Adipocyte (in vitro differentiated cells): ENCODE data around the gene TCOF1.
"Not testable (repeated sequence)": the region's sequence is repeated elsewhere in the genome, so short reads cannot be mapped to it uniquely, and the experiment has no call there.

Experiments
- DNase-seq: peaks from one replicate; pipeline ENCODE4 v3.0.0-alpha.2; 2015; ENCODE audit warnings: low read depth
- H3K27me3 ChIP-seq: replicated peaks from 2 replicates; pipeline ENCODE4 v1.7.0; 2013; ENCODE audit warnings: mild to moderate bottlenecking, low read length, moderate library complexity; ENCODE audit not compliant: control insufficient read depth, insufficient read depth
- H3K36me3 ChIP-seq: 2 replicates; pipeline ENCODE4 v1.7.0; 2013; ENCODE audit warnings: low read length, mild to moderate bottlenecking, moderate library complexity; ENCODE audit not compliant: control insufficient read depth, insufficient read depth, severe bottlenecking
- H3K4me1 ChIP-seq: 2 replicates; pipeline ENCODE4 v1.7.0; 2013; ENCODE audit warnings: mild to moderate bottlenecking, low read length, moderate library complexity; ENCODE audit not compliant: control insufficient read depth, insufficient read depth
- H3K4me3 ChIP-seq: 2 replicates; pipeline ENCODE4 v1.7.0; 2013; ENCODE audit warnings: mild to moderate bottlenecking, low read length, moderate library complexity
- H3K9ac ChIP-seq: 2 replicates; pipeline ENCODE4 v1.7.0; 2013; ENCODE audit warnings: mild to moderate bottlenecking, low read length, moderate library complexity
- H3K9me3 ChIP-seq: 2 replicates; pipeline ENCODE4 v1.7.0; 2013; ENCODE audit warnings: mild to moderate bottlenecking, low read length, moderate library complexity; ENCODE audit not compliant: control insufficient read depth

The TCOF1 gene

DNA sequence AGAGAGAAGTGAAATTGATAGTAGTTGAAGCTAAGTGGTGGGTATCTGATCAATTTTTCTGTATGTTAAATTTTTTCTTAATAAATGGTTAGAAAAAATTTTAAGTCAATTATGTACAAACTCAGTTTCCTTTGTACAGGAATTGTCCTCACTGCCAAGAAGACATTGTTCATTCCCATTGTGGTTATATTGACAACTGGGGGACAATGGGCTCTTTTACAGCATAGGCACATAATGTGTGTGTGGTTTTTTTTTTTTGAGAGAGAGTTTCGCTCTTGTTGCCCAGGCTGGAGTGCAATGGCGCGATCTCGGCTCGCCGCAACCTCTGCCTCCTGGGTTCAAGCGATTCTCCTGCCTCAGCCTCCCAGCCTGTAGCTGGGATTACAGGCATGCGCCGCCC, 68.7 kb downstream of the TCOF1 start:
- not testable (repeated sequence) for H3K9me3 ChIP-seq, H3K9ac ChIP-seq, DNase-seq, H3K4me3 ChIP-seq, H3K36me3 ChIP-seq, H3K4me1 ChIP-seq, H3K27me3 ChIP-seq

DNA sequence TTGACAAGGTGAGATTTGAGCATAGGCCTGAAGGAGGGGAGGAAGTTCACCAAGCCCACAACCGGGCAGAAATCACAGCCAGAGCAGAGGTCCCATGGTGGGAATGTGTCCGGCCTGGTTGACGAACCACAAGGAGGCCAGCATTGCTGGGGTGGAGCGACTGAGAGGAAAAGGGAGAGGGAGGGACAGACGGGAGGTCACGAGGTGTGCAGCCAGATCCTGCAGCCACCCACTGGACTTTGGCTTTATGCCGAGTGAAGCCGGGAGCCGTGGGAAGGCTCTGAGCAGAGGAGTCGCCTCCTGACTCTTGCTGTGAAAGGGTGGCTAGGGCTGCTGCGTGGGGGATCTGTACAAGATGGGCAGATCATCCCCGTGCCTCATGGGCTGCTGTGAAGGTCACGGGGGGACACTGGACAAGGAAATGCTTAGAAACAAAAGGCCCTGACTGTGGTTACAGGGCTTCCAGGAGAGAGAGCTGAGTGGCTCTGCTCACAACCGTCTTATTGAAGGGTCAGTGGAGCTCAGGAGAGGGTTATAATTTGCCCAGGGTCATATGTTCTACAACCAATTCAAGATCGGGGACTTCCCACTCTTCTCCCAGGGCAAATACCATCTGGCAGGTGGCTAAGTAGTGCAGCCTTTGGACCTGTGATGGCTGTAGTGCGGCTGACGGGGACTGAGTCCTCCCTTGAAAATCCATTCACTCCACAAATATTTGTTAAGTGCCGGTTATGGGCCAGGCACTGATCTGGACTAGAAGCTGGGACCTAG, 70.8 kb downstream of the TCOF1 start:
- Histone ChIP-seq H3K36me3 (no peaks in the 10 kb centered on the region), H3K9me3 (no peaks in the 10 kb centered on the region), H3K27me3 (no peaks in the 10 kb centered on the region), H3K9ac (no peak overlapping the region), H3K4me3 (no peak overlapping the region), H3K4me1 (peaks cover 8% of the 10 kb centered on the region)
- no peak for DNase-seq

DNA sequence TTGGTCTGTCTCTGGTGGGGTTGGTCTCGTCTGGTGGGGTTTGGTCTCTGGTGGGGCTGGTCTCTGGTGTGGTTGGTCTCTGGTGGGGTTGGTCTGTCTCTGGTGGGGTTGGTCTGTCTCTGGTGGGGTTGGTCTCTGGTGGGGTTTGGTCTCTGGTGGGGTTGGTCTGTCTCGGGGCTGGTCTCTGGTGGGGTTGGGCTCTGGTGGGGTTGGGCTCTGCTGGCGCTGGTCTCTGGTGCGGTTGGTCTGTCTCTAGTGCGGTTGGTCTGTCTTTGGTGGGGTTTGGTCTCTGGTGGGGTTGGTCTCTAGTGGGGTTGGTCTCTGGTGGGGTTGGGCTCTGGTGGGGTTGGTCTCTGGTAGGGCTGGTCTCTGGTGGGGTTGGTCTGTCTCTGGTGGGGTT, 71.5 kb downstream of the TCOF1 start:
- Histone ChIP-seq H3K4me3 (no peak overlapping the region), H3K9ac (no peak overlapping the region), H3K4me1 (peaks cover 8% of the 10 kb centered on the region), H3K36me3 (no peaks in the 10 kb centered on the region), H3K9me3 (no peaks in the 10 kb centered on the region), H3K27me3 (no peaks in the 10 kb centered on the region)
- DNase-seq, result no peak

DNA sequence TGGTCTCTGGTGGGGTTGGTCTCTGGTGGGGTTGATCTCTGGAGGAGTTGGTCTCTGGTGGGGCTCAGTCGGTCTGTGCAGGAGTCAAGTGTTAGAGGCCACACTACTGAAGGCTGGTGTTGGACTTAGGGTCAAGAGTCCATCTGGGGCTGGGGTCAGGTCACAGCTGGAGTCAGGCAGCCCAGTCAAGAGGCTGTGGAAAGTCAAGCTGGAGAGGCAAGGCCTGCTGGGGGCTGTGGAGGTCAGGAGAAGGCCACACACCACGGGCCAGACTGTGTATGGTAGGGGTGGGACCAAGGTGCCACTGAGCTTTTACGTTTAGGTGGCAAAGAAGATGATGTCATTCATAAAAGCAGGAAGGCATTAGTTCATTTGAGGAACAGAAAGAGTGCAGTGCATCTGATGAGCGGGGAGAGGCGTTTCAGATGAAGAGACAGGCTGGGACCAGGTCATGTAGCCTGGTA, 71.9 kb downstream of the TCOF1 start:
- H3K4me3 ChIP-seq, result no peak overlapping the region
- H3K9ac ChIP-seq, result no peak overlapping the region
- no peaks in the 10 kb centered on the region for H3K9me3 ChIP-seq
- no peaks in the 10 kb centered on the region for H3K36me3 ChIP-seq
- peaks cover 9% of the 10 kb centered on the region for H3K4me1 ChIP-seq
- no peak for DNase-seq
- no peaks in the 10 kb centered on the region for H3K27me3 ChIP-seq

DNA sequence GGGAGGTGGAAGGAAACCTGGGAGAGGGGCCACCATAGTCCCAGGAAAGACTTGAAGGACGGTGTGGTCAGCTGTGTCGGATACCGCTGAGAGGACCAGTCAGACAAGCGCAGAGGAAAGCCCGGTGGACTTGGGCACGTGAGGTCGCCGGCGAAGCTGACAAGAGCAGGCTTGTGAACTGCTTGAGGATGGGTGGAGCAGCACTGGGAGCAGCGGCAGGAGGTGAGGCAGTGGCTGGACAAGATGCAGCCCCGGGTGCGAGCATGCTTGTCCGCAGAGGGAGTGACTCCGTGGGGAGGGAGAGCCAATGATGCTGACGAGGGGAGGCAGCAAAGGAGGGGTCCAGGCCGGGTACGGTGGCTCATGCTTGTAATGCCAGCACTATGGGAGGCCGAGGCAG, 73.6 kb downstream of the TCOF1 start:
- no peak overlapping the region for H3K4me3 ChIP-seq

DNA sequence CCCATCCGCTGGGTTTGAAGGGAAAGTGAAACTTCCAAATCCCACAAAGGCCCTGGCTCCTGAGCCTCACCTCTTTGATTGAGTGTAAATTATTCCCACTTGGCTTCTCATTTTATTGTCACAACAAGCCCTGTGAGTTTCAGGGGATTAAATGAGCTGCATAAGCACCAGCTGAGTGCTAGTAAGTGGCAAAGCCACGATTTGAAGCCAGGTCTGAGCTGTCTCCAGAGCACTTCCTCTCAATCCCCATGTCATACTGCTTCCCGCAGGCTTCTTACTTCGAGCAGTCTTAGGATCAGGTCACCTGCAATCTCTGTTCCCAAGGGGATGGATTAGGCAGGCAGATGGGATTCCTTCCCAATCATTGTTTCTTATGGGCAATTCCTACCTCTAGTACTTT, 74.1 kb downstream of the TCOF1 start:
- no peaks in the 10 kb centered on the region for H3K9me3 ChIP-seq
- no peaks in the 10 kb centered on the region for H3K27me3 ChIP-seq
- peaks cover 11% of the 10 kb centered on the region for H3K4me1 ChIP-seq
- H3K4me3 ChIP-seq, result no peak overlapping the region
- no peaks in the 10 kb centered on the region for H3K36me3 ChIP-seq
- H3K9ac ChIP-seq, result no peak overlapping the region
- DNase-seq, result no peak

More for the DNA sequence above, 73.6 kb downstream of the TCOF1 start:
- no peaks in the 10 kb centered on the region for H3K9me3 ChIP-seq
- DNase-seq, result no peak
- H3K4me1 ChIP-seq, result peaks cover 11% of the 10 kb centered on the region
- no peaks in the 10 kb centered on the region for H3K36me3 ChIP-seq
- H3K27me3 ChIP-seq, result no peaks in the 10 kb centered on the region
- no peak overlapping the region for H3K9ac ChIP-seq

DNA sequence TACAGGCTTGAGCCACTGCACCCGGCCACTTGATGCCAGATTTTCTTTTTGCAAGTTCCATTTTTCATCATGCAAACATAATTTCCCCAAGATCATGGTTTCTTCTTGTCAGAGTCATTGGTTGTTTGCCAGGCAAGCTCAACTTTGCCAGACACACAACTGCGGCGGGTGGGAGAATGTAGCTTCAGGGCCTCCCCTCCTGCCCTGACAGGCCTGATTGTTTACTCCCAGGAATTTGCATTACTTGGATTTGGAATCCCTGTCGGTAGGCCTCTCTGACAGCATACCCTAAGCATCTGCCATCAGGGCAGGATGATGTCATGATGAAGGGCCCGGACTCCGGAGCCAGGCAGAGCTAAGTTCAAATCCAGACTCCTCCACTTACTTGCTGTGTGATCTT, 77.0 kb downstream of the TCOF1 start:
- Histone ChIP-seq H3K4me1 (peaks cover 3% of the 10 kb centered on the region), H3K4me3 (no peak overlapping the region), H3K36me3 (no peaks in the 10 kb centered on the region), H3K27me3 (no peaks in the 10 kb centered on the region), H3K9me3 (no peaks in the 10 kb centered on the region), H3K9ac (no peak overlapping the region)
- DNase-seq, result peak; percentile 79

DNA sequence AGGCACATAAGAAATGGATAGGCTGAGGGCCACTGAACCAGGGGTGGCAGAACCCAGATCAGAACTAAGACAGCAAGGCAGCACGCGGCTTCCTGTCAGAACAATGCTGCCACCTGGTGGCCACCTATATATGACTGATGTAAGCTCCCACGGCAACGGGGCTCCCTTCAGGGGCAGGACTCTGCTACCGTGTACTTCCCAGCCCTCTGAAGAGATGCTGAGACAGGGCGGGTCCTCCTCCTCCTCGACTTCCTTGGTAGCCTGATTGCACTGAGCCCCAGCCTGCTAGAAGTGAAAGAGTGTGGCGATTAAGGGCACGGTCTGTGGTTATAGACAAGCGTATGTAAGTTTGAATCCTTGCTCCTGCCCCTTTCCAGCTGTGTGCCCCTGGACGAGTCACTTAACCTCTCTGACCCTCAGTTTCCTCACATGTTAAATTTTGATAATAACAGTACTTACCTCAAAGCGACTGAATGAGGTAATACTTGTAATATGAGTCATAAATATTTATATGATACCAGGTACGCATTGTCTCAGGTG, 78.7 kb downstream of the TCOF1 start:
- H3K36me3 ChIP-seq, result no peaks in the 10 kb centered on the region
- no peak overlapping the region for H3K9ac ChIP-seq
- peaks cover 5% of the 10 kb centered on the region for H3K4me1 ChIP-seq
- H3K27me3 ChIP-seq, result no peaks in the 10 kb centered on the region
- no peaks in the 10 kb centered on the region for H3K9me3 ChIP-seq
- H3K4me3 ChIP-seq, result no peak overlapping the region
- DNase-seq, result peak; percentile 97

DNA sequence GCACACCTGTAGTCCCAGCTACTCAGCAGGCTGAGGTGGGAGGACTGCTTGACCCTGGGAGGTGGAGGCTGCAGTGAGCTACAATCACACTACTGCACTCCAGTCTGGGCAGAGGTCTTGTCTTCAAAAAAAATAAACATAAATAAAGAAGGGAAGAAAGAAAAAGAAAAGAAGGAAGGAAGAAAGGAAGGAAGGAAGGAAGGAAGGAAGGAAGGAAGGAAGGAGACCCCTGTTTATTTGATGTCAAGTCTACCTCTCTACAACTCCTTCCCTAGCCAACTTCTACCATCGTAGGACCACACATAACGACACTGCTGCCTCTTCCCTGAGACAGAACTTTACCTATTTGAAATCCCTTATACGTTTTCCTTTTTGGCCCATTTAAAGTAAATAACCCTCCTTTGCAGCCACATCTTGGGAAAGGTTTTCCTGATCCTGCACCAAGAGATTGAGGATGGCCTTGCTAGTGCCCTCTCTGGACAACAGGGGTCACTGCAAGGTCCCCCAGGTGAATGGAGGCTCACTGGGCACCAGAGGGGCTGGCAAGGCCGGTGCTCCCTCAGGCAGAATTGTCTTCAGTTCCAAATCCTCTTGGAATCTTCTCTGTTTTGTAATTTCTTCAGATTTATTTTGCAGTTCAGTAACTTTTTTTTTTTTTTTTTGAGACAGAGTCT, 81.5 kb downstream of the TCOF1 start:
- peak; percentile 29 for DNase-seq
- Histone ChIP-seq H3K9ac (no peak overlapping the region), H3K36me3 (peaks cover 10% of the 10 kb centered on the region), H3K9me3 (no peaks in the 10 kb centered on the region), H3K27me3 (no peaks in the 10 kb centered on the region), H3K4me3 (no peak overlapping the region), H3K4me1 (peaks cover 18% of the 10 kb centered on the region)

DNA sequence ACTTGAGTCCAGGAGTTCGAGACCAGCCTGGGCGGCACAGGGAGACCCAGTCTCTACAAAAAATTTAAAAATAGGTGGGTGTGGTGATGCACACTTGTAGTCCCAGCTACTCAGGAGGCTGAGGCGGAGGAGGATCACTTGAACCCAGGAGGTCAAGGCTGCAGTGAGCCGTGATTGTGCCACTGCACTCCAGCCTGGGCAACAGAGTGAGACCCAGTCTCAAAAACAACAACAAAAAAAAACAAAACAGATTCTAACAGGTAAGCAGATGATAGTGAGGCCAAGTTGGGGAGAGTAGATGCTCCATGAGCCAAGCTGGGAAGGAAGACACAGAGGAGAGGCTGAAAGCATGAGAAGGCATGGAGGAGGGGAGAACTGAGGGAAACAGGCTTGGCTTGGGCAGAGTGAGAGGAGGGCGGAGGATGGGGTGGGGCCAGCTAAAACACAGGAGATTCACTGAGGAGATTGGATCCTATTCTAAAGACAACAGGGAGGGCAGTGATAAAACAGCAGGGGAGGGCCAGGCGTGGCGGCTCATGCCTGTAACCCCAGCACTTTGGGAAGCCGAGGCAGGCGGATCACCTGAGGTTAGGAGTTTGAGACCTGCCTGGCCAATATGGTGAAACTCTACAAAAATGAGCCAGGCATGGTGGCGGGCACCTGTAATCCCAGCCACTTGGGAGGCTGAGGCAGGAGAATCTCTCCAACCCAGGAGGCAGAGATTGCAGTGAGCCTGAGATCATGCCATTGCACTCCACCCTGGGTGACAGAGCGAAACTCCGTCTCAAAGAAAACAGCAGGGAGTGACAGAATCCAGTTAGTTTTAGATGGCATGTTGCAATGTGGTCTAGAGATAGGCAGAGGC, 83.7 kb downstream of the TCOF1 start:
- H3K27me3 ChIP-seq, result no peaks in the 10 kb centered on the region
- H3K9me3 ChIP-seq, result no peaks in the 10 kb centered on the region
- peaks cover 24% of the 10 kb centered on the region for H3K4me1 ChIP-seq
- H3K36me3 ChIP-seq, result peaks cover 32% of the 10 kb centered on the region
- H3K4me3 ChIP-seq, result no peak overlapping the region
- no peak for DNase-seq
- peak overlapping the region; percentile 36 for H3K9ac ChIP-seq
